Heart left ventricle (tissue), 13 donors: ENCODE data around the gene TBC1D8B.

ENCODE experiments used
- POLR2A ChIP-seq, 2 donors: fragments of 450-650 bp; IDR thresholded peaks; one replicate each; pipeline ENCODE4 v1.6.1; 2017; ENCODE audit warnings: antibody characterized with exemption in 2 of 2, mild to moderate bottlenecking in 2 of 2, moderate library complexity in 2 of 2
- TF ChIP-seq, protein P1 (sequence below), 12 donors: fragments of 200-600 bp; sonication (generic) in 4 of 12; IDR thresholded peaks; one replicate each; pipeline versions ENCODE4 v1.5.0 to v1.8.0; 2018 to 2022; ENCODE audit warnings: antibody characterized with exemption in 12 of 12, mild to moderate bottlenecking in 5 of 12
- donor health status: ischemic (EF 13 %, LVEDD 7.1; RV severe dilation, severe dysfunction).
- donor health status: DM: no; HTN: yes; CAD: no.
- donor health status: DM: no; HTN: no; CAD: no.
- donor health status: ischemic (EF 25% LVEDD 6.9; RV normal size, moderate dysfunction).
- donor health status: ischemic (EF 25% LVEDD 5.7; RV mildly dilated, moderate dysfunction).
- donor health status: ischemic (EF 35%, LVEDD 5.7; RV mildly dilated, moderate dysfunction).
- donor health status: nonischemic (EF 11% LVEDD 7.7; RV severe dilation, severe dysfunction).
- donor health status: DM: yes; HTN: yes; CAD: no.
- donor health status: PGD.
- donor health status: ischemic (EF 29% LVEDD 5.4; RV normal size, mild dysfunction).
- donor health status: nonischemic (EF 23%, LVEDD 6.1; RV moderate dilation, normal function).

DNA sequence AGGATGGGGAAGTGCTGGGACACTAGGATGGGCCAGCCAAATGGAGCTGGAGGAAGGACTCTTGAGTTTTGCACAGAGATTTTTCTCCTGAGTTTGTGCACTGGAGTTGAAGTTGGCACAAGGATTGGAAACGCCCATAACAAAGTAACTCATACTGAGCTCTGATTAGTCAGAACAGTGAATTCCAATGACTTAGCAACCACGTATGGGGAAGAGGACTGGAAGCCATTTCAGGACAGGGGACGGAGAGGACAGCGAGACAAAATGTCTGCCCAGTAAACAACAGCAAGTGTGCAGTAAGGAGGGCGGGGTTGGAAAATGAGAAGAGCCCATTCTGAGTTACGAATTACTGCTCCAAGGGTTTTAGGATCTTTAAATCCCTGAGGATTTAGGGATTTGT lies 94.8 kb downstream of the TBC1D8B start:
- TF ChIP-seq, protein P1, sequence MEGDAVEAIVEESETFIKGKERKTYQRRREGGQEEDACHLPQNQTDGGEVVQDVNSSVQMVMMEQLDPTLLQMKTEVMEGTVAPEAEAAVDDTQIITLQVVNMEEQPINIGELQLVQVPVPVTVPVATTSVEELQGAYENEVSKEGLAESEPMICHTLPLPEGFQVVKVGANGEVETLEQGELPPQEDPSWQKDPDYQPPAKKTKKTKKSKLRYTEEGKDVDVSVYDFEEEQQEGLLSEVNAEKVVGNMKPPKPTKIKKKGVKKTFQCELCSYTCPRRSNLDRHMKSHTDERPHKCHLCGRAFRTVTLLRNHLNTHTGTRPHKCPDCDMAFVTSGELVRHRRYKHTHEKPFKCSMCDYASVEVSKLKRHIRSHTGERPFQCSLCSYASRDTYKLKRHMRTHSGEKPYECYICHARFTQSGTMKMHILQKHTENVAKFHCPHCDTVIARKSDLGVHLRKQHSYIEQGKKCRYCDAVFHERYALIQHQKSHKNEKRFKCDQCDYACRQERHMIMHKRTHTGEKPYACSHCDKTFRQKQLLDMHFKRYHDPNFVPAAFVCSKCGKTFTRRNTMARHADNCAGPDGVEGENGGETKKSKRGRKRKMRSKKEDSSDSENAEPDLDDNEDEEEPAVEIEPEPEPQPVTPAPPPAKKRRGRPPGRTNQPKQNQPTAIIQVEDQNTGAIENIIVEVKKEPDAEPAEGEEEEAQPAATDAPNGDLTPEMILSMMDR (IDR thresholded peaks at IDR 0.05): no peak
- TF ChIP-seq POLR2A (IDR thresholded peaks at IDR 0.05): no peak
